ENCODE results near the gene EMC1.
A peak's percentile ranks its signal among the peaks of the same experiment; 100 is the strongest.
"Not testable (repeated sequence)": the region's sequence is repeated elsewhere in the genome, so short reads cannot be mapped to it uniquely, and the experiment has no call there.

Gene EMC1

DNA sequence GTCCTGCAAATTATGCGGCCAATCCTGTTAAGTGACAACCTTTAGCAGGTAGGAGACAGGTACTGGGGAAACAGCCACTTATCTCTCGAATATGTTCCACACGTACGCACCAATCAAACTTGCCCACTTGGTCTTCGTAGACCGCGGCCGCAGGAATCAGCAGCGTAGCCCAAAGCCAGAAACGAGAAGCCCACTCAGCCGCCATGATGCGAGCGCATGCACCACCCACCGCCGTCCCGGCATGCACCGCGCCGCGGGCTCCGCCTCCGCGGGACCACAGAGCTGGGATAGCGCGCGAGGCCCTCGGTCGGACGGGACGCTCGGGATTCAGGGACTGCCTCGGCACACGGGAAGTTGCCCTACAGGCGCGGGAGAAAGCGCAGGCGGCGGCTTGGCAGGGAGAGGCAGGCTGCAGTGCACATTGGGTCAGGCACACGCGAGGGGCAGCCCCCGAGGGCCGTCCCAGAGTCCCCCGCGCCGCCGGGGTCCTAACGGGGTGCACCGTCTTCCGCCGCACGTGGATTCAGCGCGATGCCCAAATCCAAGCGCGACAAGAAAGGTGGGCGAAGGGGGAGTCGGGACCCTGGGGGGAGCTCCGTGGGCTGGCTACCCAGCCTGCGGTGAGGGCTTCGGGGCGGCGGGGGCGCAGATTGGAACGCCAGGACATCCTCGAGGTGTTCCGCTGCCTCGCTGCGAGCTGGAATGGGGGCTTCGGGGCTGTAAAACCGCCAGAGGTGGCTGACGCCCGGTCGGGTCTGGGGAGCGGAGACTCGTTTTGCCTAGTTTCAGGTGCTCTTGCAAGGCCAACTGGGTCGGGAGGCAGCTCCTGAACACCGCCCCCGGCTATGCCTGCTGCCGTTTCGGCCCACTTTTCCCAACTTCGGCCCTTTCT lies at the start of gene EMC1, which contains the start of gene MRTO4:
Gene EMC1, minus strand, starts transcription at position 220 of the 892 bp plus-strand sequence. Its CDS starts 15 bp downstream, at position 205.
Gene MRTO4, plus strand, starts transcription at position 501 of the 892 bp plus-strand sequence. Its CDS starts 31 bp downstream, at position 532.
- peak; percentile 83 for DNase-seq (ENCODE audit: low read depth)

DNA sequence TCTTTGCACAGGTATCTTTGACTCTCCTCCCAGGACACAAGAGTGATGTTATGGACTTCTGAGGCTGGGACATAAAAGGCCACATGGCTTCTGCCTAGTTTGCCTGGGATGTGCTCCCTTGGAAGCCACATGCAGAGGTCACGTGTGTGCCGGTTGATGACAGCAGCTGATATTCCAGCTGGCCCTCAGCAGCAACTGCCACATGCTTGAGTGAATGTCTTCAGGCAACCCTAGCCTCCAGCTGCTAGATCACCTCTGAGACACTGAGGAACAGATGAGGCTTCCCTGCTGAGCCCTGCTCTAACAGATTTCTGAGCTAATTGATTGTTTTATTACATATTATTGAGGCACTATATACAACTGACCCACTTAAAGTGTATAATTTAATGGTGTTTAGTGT lies 48.9 kb upstream of the EMC1 start:
- DNase-seq (ENCODE audit: low read depth) = no peak

DNA sequence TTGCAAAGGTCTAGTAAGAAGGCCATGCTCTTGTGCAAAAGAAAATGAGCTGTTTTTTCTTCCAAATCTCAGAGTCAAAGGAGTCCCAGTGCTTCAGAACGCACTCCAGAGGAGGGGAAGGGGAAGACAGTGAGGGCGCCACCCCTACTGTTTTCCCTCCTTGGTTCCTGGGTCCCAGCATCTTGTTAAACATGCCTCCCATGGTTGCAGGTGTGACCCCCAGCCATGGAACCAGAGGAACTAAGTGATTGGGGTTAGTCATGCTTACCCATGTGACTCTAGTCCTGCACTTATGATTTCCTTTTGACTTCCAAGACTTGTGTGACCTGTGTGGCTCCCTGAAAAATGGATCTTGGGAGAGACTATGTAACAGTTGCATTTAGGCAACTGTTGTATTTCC lies 43.3 kb upstream of the EMC1 start:
- DNase-seq (ENCODE audit: low read depth) = no peak

DNA sequence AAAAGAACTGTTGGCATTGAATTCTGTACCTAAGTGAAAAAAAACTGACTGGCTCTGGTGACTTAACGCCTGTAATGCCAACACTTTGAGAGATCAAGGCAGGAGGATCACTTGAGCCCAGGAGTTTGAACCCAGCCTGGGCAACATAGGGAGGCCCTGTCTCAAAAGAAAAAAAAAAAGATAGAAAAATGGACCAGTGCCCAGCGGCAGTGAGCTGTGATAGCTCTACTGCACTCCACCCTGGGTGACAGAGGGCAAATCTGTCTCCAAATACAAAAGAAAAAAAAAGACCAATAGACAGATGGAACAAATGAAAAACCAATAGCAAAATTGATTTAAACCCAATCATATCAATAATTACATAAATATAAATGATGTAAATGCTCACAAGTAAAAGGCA lies 37.9 kb upstream of the EMC1 start:
- no peak for DNase-seq (ENCODE audit: low read depth)

DNA sequence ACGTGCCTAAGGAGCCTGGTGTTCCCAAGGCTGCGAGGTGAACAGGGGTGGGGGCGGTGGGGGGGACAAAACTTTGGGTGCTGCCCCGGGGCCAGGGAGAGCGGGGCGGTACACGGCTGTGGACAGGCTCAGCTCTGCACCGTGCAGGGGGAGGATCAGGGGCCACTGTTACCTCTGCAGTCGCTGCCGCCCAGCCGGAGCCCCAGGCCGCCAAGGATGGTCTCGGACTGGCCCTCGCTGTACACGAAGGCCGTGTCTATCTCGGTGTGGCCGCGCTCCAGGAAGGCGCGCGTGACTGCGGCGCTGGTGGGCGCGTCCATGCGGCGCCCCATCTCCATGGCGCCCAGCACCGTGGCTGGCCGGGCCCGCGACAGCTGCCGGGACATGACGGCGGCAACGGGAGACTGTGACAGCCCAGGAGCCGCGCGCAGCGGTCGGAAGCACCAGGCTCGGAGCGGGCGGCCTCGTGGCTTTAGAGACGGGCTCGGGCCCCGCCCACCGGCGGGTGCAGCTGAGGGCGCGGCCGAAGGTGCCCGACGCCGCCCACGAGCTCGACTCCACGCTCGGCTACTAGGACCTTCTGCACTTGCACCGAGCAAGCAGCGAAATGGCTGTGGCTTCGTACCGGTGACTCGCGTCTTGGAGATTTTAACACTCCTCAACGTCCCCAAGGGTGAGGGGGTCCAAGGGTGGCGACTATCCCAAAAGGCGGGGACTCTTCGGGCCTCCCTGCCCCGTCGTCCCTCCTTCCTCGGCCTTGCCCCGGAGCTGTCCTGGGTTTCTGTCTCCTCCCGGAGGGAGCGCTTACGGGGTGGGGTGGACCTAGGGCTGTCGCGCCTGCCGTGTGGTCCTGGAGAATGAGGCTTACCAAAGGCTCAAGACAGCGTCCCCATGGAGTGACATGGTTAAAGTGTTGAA lies 37.3 kb upstream of the EMC1 start, which contains the start of gene AKR7A3:
Gene AKR7A3, minus strand, starts transcription at position 447 of the 918 bp plus-strand sequence. Its CDS starts 61 bp downstream, at position 386.
- DNase-seq (ENCODE audit: low read depth) = not testable (repeated sequence)

DNA sequence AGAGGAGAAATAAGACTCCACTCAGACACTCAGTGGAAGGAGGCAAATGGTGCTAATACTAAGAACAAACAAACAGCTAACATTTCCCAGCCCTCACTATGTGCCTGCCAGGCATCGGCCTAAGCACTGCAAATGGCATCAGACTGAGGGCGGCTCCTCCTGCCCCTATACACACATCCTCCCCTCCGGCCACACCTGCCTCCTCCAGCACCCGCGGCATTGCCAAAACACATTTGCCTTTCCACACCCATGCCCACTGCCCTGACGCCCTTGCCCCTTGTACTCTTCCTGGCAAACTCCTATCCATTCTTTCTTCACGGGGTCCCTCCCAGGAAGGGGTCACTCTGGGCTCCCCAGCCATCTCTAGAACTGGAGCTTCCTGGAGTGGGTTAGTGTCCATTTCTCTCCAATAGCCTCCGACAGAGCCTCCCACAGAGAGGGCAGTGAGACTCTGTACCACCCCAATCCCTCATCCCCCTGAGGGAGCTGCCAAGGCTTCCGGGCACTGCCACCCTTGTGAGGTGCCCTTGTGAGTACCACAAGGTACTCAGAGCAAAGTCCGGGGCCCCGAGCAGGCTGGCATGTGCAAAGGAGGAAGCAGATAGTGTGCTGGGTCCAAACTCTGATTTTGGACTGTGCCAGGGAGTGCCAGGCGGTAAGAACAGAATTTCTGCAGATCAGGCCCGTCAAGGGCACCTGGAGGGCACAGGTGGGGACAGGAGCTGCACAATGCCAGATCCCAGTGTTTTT lies 36.3 kb upstream of the EMC1 start:
- no peak for DNase-seq (ENCODE audit: low read depth)

DNA sequence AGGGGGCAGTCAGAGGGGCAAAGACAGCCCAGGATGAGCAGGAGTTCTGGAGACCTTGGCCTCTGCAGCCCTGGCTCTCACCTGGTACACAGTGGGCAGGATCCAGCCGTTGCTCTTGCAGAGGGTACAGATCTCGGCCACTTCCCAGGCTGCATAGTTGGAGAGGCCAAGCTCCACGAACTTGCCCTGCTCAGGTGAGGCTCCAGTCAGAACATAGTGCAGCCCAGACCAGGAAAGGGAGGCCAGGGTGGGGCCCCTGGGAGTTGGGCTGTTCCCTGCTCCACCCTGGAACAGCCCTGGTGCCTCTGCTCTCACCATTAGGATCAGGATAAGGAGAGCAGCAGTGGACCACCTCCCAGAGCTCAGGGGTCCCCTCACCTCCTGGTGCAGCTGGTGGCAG lies 34.5 kb upstream of the EMC1 start:
- not testable (repeated sequence) for DNase-seq (ENCODE audit: low read depth)

DNA sequence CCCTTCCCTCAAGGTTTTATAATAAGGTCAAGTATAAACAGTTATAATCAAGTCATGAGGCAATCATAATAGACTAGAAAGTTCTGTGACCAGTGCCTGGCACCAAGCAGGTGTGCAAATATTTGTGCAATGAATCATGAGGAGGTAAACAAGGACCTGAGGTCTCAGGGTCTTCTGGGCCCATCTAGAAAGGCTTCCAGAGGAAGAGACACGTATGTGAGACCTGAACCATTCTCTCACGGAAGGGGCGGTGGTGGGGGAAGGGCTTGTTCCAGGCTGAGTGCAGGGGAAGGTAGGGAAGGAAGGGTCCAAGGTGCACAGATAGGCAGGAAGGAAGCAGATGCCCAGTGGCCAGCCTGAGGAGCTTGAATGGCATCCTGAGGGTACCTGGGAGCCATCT lies 34.0 kb upstream of the EMC1 start:
- DNase-seq (ENCODE audit: low read depth) = not testable (repeated sequence)

DNA sequence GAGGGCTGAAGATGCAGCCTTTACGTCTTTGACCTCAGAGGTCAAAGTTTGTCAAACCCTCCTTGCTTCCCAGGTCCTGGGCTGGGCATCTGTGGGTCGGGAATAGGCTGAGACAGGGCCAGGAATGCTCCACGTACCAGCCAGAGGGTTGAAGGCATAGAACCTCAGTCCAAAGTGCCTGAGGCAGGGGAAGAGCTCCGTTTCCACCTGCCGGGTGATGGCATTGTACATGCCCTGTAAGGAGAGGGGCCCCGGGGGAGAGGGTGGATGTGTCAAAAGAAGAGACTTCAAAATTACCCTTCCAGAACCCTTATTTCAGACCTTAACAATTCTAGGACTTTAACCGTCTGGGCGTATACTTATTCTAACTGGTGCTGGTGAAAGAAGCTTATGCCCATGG lies 33.6 kb upstream of the EMC1 start:
- no peak for DNase-seq (ENCODE audit: low read depth)

DNA sequence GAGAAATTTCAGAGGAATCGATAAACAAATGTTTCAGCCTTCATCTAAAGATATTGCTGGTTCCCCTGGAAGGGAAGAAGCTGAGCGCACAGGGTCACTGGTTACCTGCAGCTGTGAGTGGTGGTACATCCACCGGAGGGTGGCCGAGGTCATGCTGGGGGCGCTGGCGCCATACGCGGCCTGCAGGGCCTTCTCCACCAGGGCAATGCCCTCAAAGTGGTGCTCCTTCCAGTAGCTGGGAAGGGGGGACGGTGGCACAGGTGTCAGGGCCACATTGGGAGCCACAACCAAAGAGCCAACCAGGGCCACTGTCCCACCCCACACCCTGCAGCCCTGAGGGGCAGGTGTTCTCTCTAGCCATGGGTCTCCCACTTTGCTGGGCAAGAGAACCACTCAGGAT lies 32.6 kb upstream of the EMC1 start:
- no peak for DNase-seq (ENCODE audit: low read depth)

DNA sequence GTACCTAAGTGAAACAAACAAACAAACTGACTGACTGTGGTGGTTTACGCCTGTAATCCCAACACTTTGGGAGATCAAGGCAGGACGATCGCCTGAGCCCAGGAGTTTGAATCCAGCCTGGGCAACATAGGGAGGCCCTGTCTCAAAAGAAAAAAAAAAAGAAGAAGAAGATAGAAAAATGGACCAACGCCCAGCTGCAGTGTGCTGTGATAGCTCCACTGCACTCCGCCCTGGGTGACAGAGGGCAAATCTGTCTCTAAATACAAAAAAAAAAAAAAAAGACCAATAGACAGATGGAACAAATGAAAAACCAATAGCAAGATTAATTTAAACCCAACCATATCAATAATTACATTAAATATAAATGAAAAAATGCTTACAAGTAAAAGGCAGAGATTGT lies 23.3 kb upstream of the EMC1 start:
- DNase-seq (ENCODE audit: low read depth) = no peak

DNA sequence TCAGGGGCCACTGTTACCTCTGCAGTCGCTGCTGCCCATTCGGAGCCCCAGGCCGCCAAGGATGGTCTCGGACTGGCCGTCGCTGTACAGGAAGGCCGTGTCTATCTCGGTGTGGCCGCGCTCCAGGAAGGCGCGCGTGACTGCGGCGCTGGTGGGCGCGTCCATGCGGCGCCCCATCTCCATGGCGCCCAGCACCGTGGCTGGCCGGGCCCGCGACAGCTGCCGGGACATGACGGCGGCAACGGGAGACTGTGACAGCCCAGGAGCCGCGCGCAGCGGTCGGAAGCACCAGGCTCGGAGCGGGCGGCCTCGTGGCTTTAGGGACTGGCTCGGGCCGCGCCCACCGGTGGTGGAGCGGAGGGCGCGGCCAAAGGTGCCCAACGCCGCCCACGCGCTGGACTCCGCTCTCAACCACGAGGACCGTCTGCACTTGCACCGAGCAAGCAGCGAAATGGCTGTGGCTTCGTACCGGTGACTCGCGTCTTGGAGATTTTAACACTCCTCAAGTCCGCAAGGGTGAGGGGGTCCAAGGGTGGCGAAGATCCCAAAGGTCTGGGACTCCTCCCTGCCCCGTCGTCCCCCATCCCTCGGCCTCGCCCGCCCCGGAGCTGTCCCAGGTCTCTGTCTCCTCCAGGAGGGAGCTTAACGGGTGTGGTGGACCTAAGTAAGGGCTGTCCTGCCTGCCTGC lies 22.7 kb upstream of the EMC1 start:
- DNase-seq (ENCODE audit: low read depth) = not testable (repeated sequence)

DNA sequence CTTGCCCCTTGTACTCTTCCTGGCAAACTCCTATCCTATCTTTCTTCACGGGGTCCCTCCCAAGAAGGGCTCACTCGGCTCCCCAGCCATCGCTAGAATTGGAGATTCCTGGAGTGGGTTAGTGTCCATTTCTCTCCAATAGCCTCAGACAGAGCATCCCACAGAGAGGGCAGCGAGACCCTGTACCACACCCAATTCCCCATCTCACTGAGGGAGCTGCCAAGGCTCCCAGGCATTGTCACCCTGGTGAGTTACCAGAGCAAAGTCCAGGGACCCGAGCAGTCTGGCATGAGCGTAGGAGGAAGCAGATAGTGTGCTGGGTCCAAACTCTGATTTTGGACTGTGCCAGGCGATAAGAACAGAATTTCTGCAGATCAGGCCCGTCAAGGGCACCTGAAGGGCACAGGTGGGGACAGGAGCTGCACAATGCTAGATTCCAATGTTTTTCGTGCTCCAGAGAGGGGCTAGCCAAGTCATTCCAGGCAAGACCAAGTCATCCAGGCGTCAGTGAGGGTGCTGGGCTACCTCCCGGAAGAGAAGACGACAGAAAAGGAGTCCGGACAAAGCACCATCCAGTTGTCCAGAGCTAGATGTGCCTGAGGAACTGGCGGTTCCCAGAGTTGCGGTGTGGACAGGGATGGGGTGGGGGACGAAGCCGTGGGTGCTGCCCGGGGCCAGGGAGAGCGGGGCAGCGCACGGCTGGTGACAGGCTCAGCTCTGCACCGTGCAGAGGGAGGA lies 22.0 kb upstream of the EMC1 start:
- DNase-seq (ENCODE audit: low read depth) = no peak

DNA sequence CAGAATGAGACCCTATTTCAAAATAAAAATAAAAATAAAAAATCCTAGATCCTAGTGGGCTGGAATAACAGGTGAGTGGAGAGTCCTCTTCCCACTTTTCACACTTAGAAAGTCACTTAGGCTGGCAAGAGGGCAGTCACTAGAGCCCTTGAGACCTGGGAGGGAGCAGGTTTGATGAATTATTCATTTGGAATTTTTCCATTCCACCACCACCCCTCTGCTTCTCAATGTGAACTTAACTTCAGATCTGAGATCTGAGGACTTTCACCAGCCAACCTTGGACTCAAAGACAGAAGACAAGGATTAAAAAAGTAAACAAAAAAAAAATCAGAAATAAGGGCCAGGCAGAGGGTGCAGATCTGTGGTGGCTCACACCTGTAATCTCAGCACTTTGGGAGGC lies 20.7 kb upstream of the EMC1 start:
- DNase-seq (ENCODE audit: low read depth) = no peak

DNA sequence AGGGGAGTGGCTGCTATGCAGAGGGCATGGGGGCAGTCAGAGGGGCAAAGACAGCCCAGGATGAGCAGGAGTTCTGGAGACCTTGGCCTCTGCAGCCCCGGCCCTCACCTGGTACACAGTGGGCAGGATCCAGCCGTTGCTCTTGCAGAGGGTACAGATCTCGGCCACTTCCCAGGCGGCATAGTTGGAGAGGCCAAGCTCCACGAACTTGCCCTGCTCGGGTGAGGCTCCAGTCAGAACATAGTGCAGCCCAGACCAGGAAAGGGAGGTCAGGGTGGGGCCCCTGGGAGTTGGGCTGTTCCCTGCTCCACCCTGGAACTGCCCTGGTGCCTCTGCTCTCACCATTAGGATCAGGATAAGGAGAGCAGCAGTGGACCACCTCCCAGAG lies 19.0 kb upstream of the EMC1 start:
- not testable (repeated sequence) for DNase-seq (ENCODE audit: low read depth)

DNA sequence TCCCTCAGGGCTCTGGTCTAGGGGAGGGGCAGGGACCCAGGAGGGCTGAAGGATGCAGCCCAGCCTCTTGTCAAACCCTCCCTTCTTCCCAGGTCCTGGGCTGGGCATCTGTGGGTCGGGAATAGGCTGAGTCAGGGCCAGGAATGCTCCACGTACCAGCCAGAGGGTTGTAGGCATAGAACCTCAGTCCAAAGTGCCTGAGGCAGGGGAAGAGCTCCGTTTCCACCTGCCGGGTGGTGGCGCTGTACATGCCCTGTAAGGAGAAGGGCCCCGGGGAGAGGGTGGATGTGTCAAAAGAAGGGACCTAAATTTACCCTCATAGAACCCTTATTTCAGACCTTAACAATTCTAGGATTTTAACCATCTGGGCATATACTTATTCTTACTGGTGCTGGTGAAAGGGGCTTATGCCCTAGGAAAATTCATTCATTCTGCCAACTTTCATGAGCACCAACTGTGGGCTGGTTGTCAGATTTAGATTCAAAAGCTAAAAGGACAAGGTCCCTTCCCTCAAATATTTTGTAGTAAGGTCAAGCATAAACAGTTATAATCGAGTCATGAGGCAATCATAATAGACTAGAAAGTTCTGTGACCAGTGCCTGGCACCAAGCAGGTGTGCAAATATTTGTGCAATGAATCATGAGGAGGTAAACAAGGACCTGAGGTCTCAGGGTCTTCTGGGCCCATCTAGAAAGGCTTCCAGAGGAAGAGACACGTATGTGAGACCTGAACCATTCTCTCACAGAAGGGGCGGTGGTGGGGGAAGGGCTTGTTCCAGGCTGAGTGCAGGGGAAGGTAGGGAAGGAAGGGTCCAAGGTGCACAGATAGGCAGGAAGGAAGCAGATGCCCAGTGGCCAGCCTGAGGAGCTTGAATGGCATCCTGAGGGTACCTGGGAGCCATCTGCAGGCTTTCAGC lies 18.4 kb upstream of the EMC1 start:
- not testable (repeated sequence) for DNase-seq (ENCODE audit: low read depth)

DNA sequence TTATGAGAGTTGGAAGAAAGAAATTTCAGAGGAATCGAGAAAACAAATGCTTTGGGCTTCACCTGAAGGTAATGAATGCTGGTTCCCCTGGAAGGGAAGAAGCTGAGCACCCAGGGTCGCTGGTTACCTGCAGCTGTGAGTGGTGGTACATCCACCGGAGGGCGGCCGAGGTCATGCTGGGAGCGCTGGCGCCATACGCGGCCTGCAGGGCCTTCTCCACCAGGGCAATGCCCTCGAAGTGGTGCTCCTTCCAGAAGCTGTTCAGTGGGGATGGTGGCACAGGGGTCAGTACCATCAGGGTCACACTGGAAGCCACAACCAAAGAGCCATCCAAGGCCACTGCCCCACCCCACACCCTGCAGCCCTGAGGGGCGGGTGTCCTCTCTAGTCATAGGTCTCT lies 17.1 kb upstream of the EMC1 start:
- no peak for DNase-seq (ENCODE audit: low read depth)

DNA sequence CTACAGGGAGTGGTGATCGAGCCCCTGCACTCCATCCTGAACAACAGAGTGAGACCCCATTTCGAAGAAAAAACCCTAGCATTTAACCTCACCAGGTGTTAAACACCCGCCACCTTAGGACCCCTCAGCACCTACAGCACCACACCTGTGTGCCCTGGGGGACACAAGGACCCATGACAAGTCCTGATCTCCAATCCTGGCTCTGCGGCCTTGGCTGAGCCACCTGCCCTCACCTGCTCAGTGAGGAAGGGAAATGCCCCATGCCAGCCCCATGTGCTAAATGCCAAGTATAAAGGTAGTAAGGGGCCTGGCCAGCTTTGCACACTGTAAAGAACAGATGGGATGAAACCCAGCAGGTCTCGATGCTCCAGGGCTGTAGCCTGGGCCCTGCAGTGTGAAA lies 11.4 kb upstream of the EMC1 start:
- DNase-seq (ENCODE audit: low read depth) = no peak

DNA sequence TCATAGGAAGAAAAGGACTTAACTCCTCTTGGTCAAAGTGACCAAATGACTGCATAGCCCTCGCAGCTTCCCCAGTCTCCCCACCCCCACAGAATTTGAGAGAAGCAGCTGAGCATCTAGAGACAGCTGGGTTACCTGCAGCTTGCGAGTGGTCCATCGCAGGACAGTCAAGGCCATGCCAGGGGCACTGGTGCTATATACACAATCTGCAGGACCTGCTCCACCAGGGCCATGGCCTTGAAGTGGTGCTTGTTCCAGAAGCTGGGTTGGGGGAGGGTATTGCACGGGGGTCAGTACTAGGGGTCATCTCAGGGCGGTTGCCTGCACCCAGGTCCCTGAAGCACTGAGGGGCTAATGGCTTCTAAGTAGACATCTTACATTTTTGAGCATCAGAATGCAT lies 10.7 kb upstream of the EMC1 start:
- DNase-seq (ENCODE audit: low read depth) = no peak

Measured in CMK (cell line).